Stimulated activated CD8-positive, alpha-beta memory T cell treated with anti-CD3 and anti-CD28 coated beads, Interleukin-12 subunit alpha, Interleukin-12 subunit beta, amount 100 ng/mL, for 1 hour (primary cell): Measurements from ENCODE around the gene GNB4.

ENCODE experiments used
- DNase-seq: peaks from one replicate; pipeline ENCODE4 v3.0.0-alpha.2; 2020; ENCODE audit warnings: low read depth

The GNB4 gene

GRCh38 chr3:179436517-179436916 is 14.8 kb downstream of the GNB4 start:
- no peak for DNase-seq

- no peak for DNase-seq
These were observed 18.8 kb downstream of the GNB4 start for GRCh38 chr3:179432451-179432850.

- DNase-seq, result no peak
These were observed 19.2 kb downstream of the GNB4 start for GRCh38 chr3:179432021-179432420.

GRCh38 chr3:179430277-179430870 is 20.9 kb downstream of the GNB4 start:
- DNase-seq, result no peak

GRCh38 chr3:179428876-179429548 is 22.3 kb downstream of the GNB4 start:
- DNase-seq, result no peak

- DNase-seq, result no peak
These were observed 26.2 kb downstream of the GNB4 start for GRCh38 chr3:179425075-179425474.

GRCh38 chr3:179421500-179421899 is 29.8 kb downstream of the GNB4 start:
- no peak for DNase-seq

- DNase-seq, result no peak
These were observed 32.7 kb downstream of the GNB4 start for GRCh38 chr3:179418610-179419009.

- no peak for DNase-seq
These were observed 34.6 kb downstream of the GNB4 start for GRCh38 chr3:179416681-179417080.

- DNase-seq, result no peak
These were observed 35.9 kb downstream of the GNB4 start for GRCh38 chr3:179415377-179415776.

- no peak for DNase-seq
These were observed 36.5 kb downstream of the GNB4 start for GRCh38 chr3:179414804-179415203.

- DNase-seq, result no peak
These were observed 40.3 kb downstream of the GNB4 start for GRCh38 chr3:179410999-179411398.

GRCh38 chr3:179410331-179410730 is 40.9 kb downstream of the GNB4 start:
- DNase-seq, result no peak

GRCh38 chr3:179404307-179404706 is 47.0 kb downstream of the GNB4 start:
- no peak for DNase-seq

GRCh38 chr3:179402963-179403362 is 48.3 kb downstream of the GNB4 start:
- DNase-seq, result no peak

GRCh38 chr3:179401561-179401960 is 49.7 kb downstream of the GNB4 start:
- no peak for DNase-seq

- DNase-seq, result no peak
These were observed 52.6 kb downstream of the GNB4 start for GRCh38 chr3:179398574-179399231.

GRCh38 chr3:179391906-179392305 is 59.4 kb downstream of the GNB4 start:
- no peak for DNase-seq

- DNase-seq, result no peak
These were observed 74.8 kb downstream of the GNB4 start for GRCh38 chr3:179376474-179376873.

- DNase-seq, result no peak
These were observed 75.9 kb downstream of the GNB4 start for GRCh38 chr3:179375091-179375999.

GRCh38 chr3:179373938-179374337 is 77.3 kb downstream of the GNB4 start:
- DNase-seq, result no peak

GRCh38 chr3:179369621-179370020 is 81.6 kb downstream of the GNB4 start:
- no peak for DNase-seq
